ENCODE measurements around the gene IDH3G. TPM values are rescaled to one million over a fixed set of nuclear protein-coding genes. Genes with fewer than 3 reads are reported as not detected.

Gene IDH3G
- total RNA-seq, 4 donors from 2014 or later = 60.7 to 67.8 (median 64.1) TPM

- no peaks in the 10 kb centered on the region for H3K9me3 ChIP-seq
- WGBS, 2 donors = no CpG with 5 or more reads among the region's 37 CpGs
- intact Hi-C loops (cut with DNase I) = no loop called here
- TF ChIP-seq POLR2A (IDR thresholded peaks at IDR 0.05) = no peak
- no peaks in the 10 kb centered on the region for H3K27me3 ChIP-seq
- peaks cover 0 to 11% (median 0%) of the 10 kb centered on the region in 3 donors for H3K4me1 ChIP-seq
- peaks cover 0 to 12% (median 0%) of the 10 kb centered on the region in 3 donors for H3K36me3 ChIP-seq
- no peak for DNase-seq
- no peak overlapping the region for H3K4me3 ChIP-seq
- H3K27ac ChIP-seq = no peak overlapping the region
Observed at GRCh38 chrX:153774576-153775292, 19.4 kb downstream of the IDH3G start.

DNA sequence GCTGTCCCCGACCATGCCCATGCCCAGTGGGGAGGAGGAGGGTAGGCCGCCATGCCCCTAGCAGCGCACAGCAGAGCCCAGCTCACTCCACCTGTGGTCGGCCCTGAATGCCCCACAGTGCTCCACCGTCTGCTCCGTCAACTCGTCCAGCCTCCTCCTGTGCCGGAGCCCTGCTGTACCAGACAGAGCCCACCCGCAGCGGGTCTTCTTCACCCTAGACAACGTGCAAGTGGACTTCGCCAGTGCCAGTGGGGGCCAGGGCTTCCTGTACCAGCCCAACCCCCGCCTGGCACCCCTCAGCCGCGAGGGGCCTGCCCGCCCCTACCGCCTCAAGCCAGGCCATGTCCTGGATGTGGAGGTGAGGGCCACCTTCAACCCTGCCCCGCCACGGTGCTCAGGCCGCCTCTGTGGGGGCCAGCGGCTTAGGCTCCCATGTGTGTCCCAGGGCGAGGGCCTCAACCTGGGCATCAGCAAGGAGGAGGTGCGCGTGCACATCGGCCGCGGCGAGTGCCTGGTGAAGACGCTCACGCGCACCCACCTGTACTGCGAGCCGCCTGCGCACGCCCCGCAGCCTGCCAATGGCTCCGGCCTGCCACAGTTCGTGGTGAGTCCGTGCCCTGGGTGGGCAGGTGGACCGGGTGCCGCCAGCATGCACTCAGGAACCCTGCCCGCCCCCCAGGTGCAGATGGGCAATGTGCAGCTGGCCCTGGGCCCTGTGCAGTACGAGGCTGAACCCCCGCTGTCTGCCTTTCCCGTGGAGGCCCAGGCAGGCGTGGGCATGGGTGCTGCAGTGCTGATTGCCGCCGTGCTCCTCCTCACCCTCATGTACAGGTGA, 20.2 kb downstream of the IDH3G start:
- TF ChIP-seq POLR2A (IDR thresholded peaks at IDR 0.05) = no peak
- TF ChIP-seq, protein P1, sequence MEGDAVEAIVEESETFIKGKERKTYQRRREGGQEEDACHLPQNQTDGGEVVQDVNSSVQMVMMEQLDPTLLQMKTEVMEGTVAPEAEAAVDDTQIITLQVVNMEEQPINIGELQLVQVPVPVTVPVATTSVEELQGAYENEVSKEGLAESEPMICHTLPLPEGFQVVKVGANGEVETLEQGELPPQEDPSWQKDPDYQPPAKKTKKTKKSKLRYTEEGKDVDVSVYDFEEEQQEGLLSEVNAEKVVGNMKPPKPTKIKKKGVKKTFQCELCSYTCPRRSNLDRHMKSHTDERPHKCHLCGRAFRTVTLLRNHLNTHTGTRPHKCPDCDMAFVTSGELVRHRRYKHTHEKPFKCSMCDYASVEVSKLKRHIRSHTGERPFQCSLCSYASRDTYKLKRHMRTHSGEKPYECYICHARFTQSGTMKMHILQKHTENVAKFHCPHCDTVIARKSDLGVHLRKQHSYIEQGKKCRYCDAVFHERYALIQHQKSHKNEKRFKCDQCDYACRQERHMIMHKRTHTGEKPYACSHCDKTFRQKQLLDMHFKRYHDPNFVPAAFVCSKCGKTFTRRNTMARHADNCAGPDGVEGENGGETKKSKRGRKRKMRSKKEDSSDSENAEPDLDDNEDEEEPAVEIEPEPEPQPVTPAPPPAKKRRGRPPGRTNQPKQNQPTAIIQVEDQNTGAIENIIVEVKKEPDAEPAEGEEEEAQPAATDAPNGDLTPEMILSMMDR (IDR thresholded peaks at IDR 0.05) = no peak
- peaks cover 0 to 7% (median 0%) of the 10 kb centered on the region in 3 donors for H3K4me1 ChIP-seq
- no peaks in the 10 kb centered on the region for H3K9me3 ChIP-seq
- no peak overlapping the region for H3K27ac ChIP-seq
- 83 to 96% methylated on average over 2 to 16 of the region's 48 CpGs for WGBS, 2 donors
- intact Hi-C loops (cut with DNase I) = no loop called here
- H3K27me3 ChIP-seq = no peaks in the 10 kb centered on the region
- H3K36me3 ChIP-seq = peaks cover 0 to 12% (median 0%) of the 10 kb centered on the region in 3 donors
- H3K4me3 ChIP-seq = no peak overlapping the region
- DNase-seq = no peak

GRCh38 chrX:153773218-153773611, 21.0 kb downstream of the IDH3G start:
- Histone ChIP-seq H3K36me3 (peaks cover 0 to 12% (median 0%) of the 10 kb centered on the region in 3 donors), H3K27me3 (no peaks in the 10 kb centered on the region), H3K27ac (no peak overlapping the region), H3K9me3 (no peaks in the 10 kb centered on the region), H3K4me3 (no peak overlapping the region), H3K4me1 (no peaks in the 10 kb centered on the region)
- DNase-seq = no peak
- TF ChIP-seq, protein P1 (IDR thresholded peaks at IDR 0.05) = no peak
- 88% methylated on average over 3 of the region's 23 CpGs; no CpG with 5 or more reads in 1 of the 2 donors for WGBS, 2 donors
- intact Hi-C loops (cut with DNase I) = no loop called here

- TF ChIP-seq, protein P1 (IDR thresholded peaks at IDR 0.05) = no peak
- TF ChIP-seq POLR2A (IDR thresholded peaks at IDR 0.05) = no peak
- 66% methylated on average over 4 of the region's 21 CpGs; no CpG with 5 or more reads in 1 of the 2 donors for WGBS, 2 donors
- intact Hi-C loops (cut with DNase I) = no loop called here
Observed at GRCh38 chrX:153772316-153773217, 21.6 kb downstream of the IDH3G start.

More at GRCh38 chrX:153772316-153773217, 21.6 kb downstream of the IDH3G start:
- no peaks in the 10 kb centered on the region for H3K27me3 ChIP-seq
- DNase-seq = no peak
- H3K9me3 ChIP-seq = no peaks in the 10 kb centered on the region
- no peak overlapping the region for H3K4me3 ChIP-seq
- peaks cover 0 to 12% (median 0%) of the 10 kb centered on the region in 3 donors for H3K36me3 ChIP-seq
- no peak overlapping the region for H3K27ac ChIP-seq
- H3K4me1 ChIP-seq = no peaks in the 10 kb centered on the region
